T-helper 1 cell treated with Interleukin-12 subunit alpha and Interleukin-12 subunit beta and Interleukin-4 antibody, amounts not matched to agents 30 ng/mL and 1 ng/mL, for 36 hours (primary cell): Measurements from ENCODE around the gene G0S2. TPM values are rescaled to one million over a fixed set of nuclear protein-coding genes. Genes with fewer than 3 reads are reported as not detected.

Experiments used
- intact Hi-C: fragments of 100-400 bp; cut with micrococcal nuclease; formaldehyde crosslinking; loops from one replicate; pipeline ENCODE4 v1.15.1; 2024
- total RNA-seq: library from RNA; stranded (reverse); gene quantifications from 2 replicates; pipeline ENCODE4 v1.2.3, GENCODE V29; 2022

The G0S2 gene
- total RNA-seq, 1 donor from 2014 or later: 47.5 TPM

GRCh38 chr1:209647156-209647555 is 28.1 kb upstream of the G0S2 start:
- intact Hi-C loops: no loop called here

DNA sequence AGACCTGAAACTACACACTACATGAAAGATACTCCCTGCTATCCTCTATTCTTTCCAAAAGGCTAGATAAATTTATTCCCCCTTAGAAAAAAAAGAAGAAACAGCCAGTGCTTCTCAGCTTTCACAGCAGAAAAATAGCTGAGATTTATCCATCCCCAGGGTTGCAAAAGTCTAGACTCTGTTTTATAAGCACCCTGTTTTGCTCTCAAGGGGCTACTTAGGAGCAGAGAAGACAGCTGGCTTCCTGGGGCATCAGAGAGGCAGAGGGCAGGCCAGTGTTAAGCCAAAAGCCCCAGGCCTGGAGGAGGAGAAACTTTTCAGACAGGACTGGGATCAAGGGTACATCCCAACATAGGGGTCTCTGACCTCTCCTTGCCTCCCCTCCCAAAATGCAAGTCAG is 26.9 kb upstream of the G0S2 start:
- intact Hi-C loops: no loop called here

GRCh38 chr1:209648931-209649776 is 26.1 kb upstream of the G0S2 start:
- intact Hi-C loops: no loop called here

GRCh38 chr1:209650454-209650853 is 24.8 kb upstream of the G0S2 start:
- intact Hi-C loops: loop anchor here (2.0 kb wide), 2 partner anchors 22 to 96 kb away; no protein-coding TSS in a partner anchor

- intact Hi-C loops: loop anchor here (1.0 to 2.0 kb wide), 5 partner anchors 22 to 96 kb away; no protein-coding TSS in a partner anchor
Measured at GRCh38 chr1:209651138-209651587, 24.0 kb upstream of the G0S2 start.

DNA sequence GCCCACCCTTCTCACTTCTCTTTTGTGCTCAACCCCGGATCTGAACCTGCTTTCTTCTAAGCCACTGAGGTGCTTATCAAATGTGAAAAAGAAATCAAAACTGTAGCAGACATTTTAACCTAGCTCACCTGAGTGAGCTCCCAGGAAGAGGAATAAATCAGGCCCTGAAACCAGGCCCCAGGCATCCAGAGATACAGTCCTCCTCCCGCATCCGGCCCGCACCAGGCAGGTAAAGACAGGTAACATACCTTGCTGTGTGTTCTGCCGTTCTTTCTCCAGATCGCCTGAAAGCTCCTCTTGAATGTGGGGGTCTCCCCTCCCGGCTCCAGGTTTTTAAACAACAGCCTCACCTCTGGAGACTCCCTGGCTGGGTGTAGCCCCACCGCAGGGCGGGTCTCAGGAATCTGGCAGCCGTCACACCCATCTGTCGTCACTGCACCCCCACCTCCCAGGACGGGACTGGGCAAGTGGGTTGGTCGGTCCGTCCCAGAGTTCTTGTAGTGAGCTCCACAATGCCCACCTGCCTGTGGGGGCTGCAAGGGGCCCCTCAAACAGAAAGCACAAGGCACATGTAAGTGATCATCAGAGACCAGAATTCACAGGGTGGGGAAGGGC is 23.0 kb upstream of the G0S2 start, which contains the start of gene LAMB3:
Gene LAMB3 (minus strand): TSS at position 305 of the 615 bp plus-strand sequence. CDS start 1,481 bp downstream, outside the sequence.
- intact Hi-C loops: no loop called here

- intact Hi-C loops: no loop called here
Measured at GRCh38 chr1:209652873-209653401, 22.3 kb upstream of the G0S2 start.

DNA sequence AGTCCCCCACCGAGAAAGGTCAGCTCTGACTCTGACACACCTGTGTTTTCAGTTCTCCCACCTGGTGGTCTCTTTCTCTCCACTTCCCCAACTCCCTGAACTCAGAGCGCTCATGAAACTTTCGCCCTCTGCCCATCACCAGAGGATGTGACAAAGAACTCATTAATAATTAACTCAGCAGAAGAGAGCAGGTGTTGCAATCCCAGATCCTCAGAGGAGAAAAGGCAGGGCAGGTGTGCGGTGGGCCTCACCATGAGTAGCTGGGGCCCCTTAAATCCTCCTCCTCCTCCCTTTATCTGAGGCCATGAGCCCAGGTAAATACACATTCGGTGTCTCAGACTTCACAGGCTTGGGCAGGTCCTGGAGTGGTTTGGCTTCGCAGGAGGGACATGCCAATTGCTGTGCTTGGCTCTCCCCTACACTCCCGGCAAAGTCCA is 21.3 kb upstream of the G0S2 start:
- intact Hi-C loops: no loop called here

DNA sequence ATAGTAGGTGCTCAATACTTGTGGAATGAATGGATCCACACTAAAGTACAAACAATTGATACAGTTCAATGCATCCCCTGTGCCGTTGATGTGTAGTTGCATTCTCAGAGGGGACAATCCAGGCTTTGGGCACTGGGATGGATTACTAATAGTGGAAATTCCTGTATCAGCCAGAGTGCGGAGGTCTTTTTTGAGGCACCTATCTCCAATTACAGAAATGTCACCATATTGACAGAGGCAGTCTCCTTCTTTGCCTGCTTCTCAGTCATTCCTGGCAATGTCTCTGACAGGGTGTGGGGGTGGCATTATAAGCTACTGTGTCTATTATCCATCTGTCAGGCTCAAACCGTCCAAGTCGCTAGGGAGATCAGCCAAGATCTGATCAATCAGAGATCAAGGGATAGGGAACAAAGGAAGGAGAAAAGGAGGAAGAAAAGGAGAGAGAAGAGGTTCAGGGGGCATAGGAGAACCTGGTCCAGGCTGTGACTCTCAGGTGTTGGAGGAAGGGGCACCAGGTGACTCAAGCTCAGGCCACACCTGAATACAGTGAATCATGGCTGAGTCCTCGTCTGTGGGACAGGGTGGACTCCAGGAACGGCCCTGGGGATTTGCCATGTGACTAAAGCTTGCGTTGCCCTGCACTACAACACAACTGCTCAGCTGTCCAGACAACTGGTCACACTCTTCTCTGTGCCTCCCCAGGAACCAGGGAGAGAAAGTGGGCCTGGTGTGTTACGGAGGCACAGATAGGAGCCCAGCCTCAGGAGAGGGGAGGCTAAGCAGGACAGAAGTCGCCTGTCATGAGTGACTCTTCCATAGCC is 19.6 kb upstream of the G0S2 start:
- intact Hi-C loops: no loop called here

- intact Hi-C loops: no loop called here
Measured at GRCh38 chr1:209657140-209657879, 17.9 kb upstream of the G0S2 start.

GRCh38 chr1:209657918-209658317 is 17.3 kb upstream of the G0S2 start:
- intact Hi-C loops: no loop called here

- intact Hi-C loops: loop anchor here (1.0 kb wide), 1 partner anchor 13 kb away; no protein-coding TSS in a partner anchor
Measured at GRCh38 chr1:209659909-209660308, 15.3 kb upstream of the G0S2 start.

- intact Hi-C loops: no loop called here
Measured at GRCh38 chr1:209661071-209661470, 14.1 kb upstream of the G0S2 start.

DNA sequence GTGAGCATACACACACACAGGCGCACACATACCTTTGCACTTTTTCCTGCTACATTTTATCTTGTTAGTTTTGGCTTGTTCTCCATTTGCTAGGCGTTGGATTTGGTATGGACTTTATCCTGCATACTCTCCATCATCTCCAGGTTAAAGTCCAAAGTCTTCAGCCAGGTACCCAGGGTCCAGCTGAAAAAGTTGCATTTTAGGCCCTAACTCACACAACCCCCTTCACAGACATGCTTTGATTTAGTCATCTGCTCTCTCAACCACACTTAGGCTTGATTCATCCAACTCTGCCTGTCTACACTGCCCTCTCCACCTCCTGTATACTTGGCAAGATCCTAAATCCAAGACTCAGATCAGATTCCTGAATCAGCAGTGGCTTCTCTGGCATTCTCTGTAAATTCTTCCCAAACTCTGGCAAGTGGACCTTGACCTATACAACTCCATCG is 12.3 kb upstream of the G0S2 start:
- intact Hi-C loops: no loop called here

GRCh38 chr1:209667103-209667502 is 8.1 kb upstream of the G0S2 start:
- intact Hi-C loops: no loop called here

DNA sequence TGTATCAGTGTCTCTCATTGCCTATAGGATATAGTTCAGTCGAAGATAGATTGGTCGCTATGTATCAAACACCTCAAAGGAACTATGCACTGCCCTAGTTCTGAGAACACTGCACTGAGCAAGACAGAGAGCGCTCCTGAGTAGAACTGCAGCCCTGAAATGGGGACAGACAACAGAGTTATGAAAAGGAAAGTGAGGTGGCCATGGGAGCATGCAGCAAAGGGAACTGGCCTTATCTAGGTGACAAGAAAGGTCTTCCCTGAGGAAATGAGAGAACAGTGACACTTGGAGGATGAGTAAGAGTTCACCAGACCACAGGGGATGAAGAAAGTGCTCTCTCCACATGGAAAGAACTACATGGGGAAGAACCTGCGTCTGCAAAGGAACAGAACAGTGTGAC is 7.5 kb upstream of the G0S2 start:
- intact Hi-C loops: no loop called here

DNA sequence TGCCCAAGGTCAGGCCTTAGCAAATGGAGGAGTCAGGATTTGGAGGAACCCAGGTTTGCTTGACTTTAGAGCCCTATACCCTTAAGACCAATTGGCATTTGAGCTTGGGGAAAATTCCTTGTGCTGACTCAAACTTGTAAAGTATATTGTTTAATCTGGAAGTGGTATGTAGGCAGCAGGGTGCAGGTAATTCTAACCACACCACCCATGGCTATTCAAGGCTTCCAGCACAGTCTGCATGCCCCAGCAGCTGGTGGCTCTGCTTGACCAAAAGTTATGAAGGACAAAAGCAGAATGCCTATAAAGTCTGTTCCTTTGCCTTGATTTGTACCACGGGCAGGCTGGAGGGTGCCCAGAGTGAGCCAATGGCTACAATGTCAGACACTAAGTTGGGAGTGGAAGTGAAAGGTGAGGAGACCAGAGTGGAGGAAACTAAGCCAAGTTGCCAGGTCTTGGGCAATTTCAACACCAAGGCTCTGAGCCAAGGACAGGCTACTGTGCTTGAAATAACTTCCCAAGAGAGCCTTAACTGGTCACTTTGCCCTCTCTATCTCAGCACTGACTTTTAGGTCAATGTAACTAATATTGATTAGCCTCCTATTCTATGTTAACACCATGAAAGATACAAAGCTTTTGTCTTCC is 4.7 kb upstream of the G0S2 start:
- intact Hi-C loops: loop anchor here (5.0 kb wide), 1 partner anchor 662 kb away; no protein-coding TSS in a partner anchor

GRCh38 chr1:209672705-209673630 is 2.2 kb upstream of the G0S2 start:
- intact Hi-C loops: loop anchor here (1.0 to 5.0 kb wide), 8 partner anchors 13 to 659 kb away; partner anchors contain the start of gene TRAF3IP3
